ENCODE measurements around the gene KREMEN1.
A peak's percentile ranks its signal among the peaks of the same experiment; 100 is the strongest.

KREMEN1 gene

GRCh38 chr22:29150701-29151100 lies 77.9 kb downstream of the KREMEN1 start:
- Histone ChIP-seq H3K9me3 (ENCODE audit: control insufficient read depth, low read length) (no peaks in the 10 kb centered on the region), H3K4me3 (ENCODE audit: insufficient read depth, low read depth, low read length) (no peak overlapping the region), H3K27me3 (ENCODE audit: control insufficient read depth, insufficient read depth, low read length, poor library complexity, severe bottlenecking) (no peaks in the 10 kb centered on the region), H3K4me1 (ENCODE audit: control insufficient read depth, insufficient read depth, low read length) (peaks cover 45% of the 10 kb centered on the region), H3K27ac (ENCODE audit: insufficient read depth, low read depth, low read length, poor library complexity, severe bottlenecking) (no peak overlapping the region), H3K36me3 (ENCODE audit: control insufficient read depth, insufficient read depth, low read length) (no peaks in the 10 kb centered on the region)
- 93 to 94% methylated on average over 9 of the region's 9 CpGs for WGBS, 2 experiments

GRCh38 chr22:29151316-29151715 lies 78.5 kb downstream of the KREMEN1 start:
- 92 to 93% methylated on average over 7 of the region's 7 CpGs for WGBS, 2 experiments
- no peaks in the 10 kb centered on the region for H3K9me3 ChIP-seq (ENCODE audit: control insufficient read depth, low read length)
- peaks cover 42% of the 10 kb centered on the region for H3K4me1 ChIP-seq (ENCODE audit: control insufficient read depth, insufficient read depth, low read length)
- H3K36me3 ChIP-seq (ENCODE audit: control insufficient read depth, insufficient read depth, low read length) = no peaks in the 10 kb centered on the region
- H3K27ac ChIP-seq (ENCODE audit: insufficient read depth, low read depth, low read length, poor library complexity, severe bottlenecking) = no peak overlapping the region
- no peak overlapping the region for H3K4me3 ChIP-seq (ENCODE audit: insufficient read depth, low read depth, low read length)
- H3K27me3 ChIP-seq (ENCODE audit: control insufficient read depth, insufficient read depth, low read length, poor library complexity, severe bottlenecking) = no peaks in the 10 kb centered on the region

GRCh38 chr22:29152045-29152953 lies 79.5 kb downstream of the KREMEN1 start:
- H3K4me1 ChIP-seq (ENCODE audit: control insufficient read depth, insufficient read depth, low read length) = peaks cover 38% of the 10 kb centered on the region
- H3K4me3 ChIP-seq (ENCODE audit: insufficient read depth, low read depth, low read length) = no peak overlapping the region
- H3K9me3 ChIP-seq (ENCODE audit: control insufficient read depth, low read length) = no peaks in the 10 kb centered on the region
- WGBS, 2 experiments = 26% methylated on average over 13 of the region's 13 CpGs
- H3K27ac ChIP-seq (ENCODE audit: insufficient read depth, low read depth, low read length, poor library complexity, severe bottlenecking) = peak overlapping the region; percentile 75
- H3K36me3 ChIP-seq (ENCODE audit: control insufficient read depth, insufficient read depth, low read length) = no peaks in the 10 kb centered on the region
- no peaks in the 10 kb centered on the region for H3K27me3 ChIP-seq (ENCODE audit: control insufficient read depth, insufficient read depth, low read length, poor library complexity, severe bottlenecking)

- no peak overlapping the region for H3K4me3 ChIP-seq (ENCODE audit: insufficient read depth, low read depth, low read length)
- peaks cover 37% of the 10 kb centered on the region for H3K4me1 ChIP-seq (ENCODE audit: control insufficient read depth, insufficient read depth, low read length)
- H3K27ac ChIP-seq (ENCODE audit: insufficient read depth, low read depth, low read length, poor library complexity, severe bottlenecking) = no peak overlapping the region
- H3K36me3 ChIP-seq (ENCODE audit: control insufficient read depth, insufficient read depth, low read length) = no peaks in the 10 kb centered on the region
- H3K27me3 ChIP-seq (ENCODE audit: control insufficient read depth, insufficient read depth, low read length, poor library complexity, severe bottlenecking) = no peaks in the 10 kb centered on the region
- WGBS, 2 experiments = 87 to 89% methylated on average over 12 of the region's 12 CpGs
- no peaks in the 10 kb centered on the region for H3K9me3 ChIP-seq (ENCODE audit: control insufficient read depth, low read length)
These were observed 80.3 kb downstream of the KREMEN1 start for GRCh38 chr22:29152954-29153719.

- Histone ChIP-seq H3K4me1 (ENCODE audit: control insufficient read depth, insufficient read depth, low read length) (peaks cover 34% of the 10 kb centered on the region), H3K27me3 (ENCODE audit: control insufficient read depth, insufficient read depth, low read length, poor library complexity, severe bottlenecking) (no peaks in the 10 kb centered on the region), H3K4me3 (ENCODE audit: insufficient read depth, low read depth, low read length) (no peak overlapping the region), H3K27ac (ENCODE audit: insufficient read depth, low read depth, low read length, poor library complexity, severe bottlenecking) (no peak overlapping the region), H3K36me3 (ENCODE audit: control insufficient read depth, insufficient read depth, low read length) (no peaks in the 10 kb centered on the region), H3K9me3 (ENCODE audit: control insufficient read depth, low read length) (no peaks in the 10 kb centered on the region)
- 10 to 11% methylated on average over 21 of the region's 21 CpGs for WGBS, 2 experiments
These were observed 81.7 kb downstream of the KREMEN1 start for GRCh38 chr22:29154364-29155048.

GRCh38 chr22:29155966-29156365 lies 83.1 kb downstream of the KREMEN1 start:
- Histone ChIP-seq H3K4me1 (ENCODE audit: control insufficient read depth, insufficient read depth, low read length) (peaks cover 20% of the 10 kb centered on the region), H3K9me3 (ENCODE audit: control insufficient read depth, low read length) (no peaks in the 10 kb centered on the region), H3K36me3 (ENCODE audit: control insufficient read depth, insufficient read depth, low read length) (no peaks in the 10 kb centered on the region), H3K4me3 (ENCODE audit: insufficient read depth, low read depth, low read length) (no peak overlapping the region), H3K27me3 (ENCODE audit: control insufficient read depth, insufficient read depth, low read length, poor library complexity, severe bottlenecking) (no peaks in the 10 kb centered on the region), H3K27ac (ENCODE audit: insufficient read depth, low read depth, low read length, poor library complexity, severe bottlenecking) (no peak overlapping the region)
- 86 to 94% methylated on average over 1 of the region's 1 CpG for WGBS, 2 experiments

- 41 to 43% methylated on average over 9 of the region's 9 CpGs for WGBS, 2 experiments
- no peaks in the 10 kb centered on the region for H3K9me3 ChIP-seq (ENCODE audit: control insufficient read depth, low read length)
- H3K36me3 ChIP-seq (ENCODE audit: control insufficient read depth, insufficient read depth, low read length) = no peaks in the 10 kb centered on the region
- H3K27ac ChIP-seq (ENCODE audit: insufficient read depth, low read depth, low read length, poor library complexity, severe bottlenecking) = no peak overlapping the region
- no peak overlapping the region for H3K4me3 ChIP-seq (ENCODE audit: insufficient read depth, low read depth, low read length)
- H3K27me3 ChIP-seq (ENCODE audit: control insufficient read depth, insufficient read depth, low read length, poor library complexity, severe bottlenecking) = no peaks in the 10 kb centered on the region
- H3K4me1 ChIP-seq (ENCODE audit: control insufficient read depth, insufficient read depth, low read length) = peaks cover 16% of the 10 kb centered on the region
These were observed 83.7 kb downstream of the KREMEN1 start for GRCh38 chr22:29156507-29156906.

- no peaks in the 10 kb centered on the region for H3K9me3 ChIP-seq (ENCODE audit: control insufficient read depth, low read length)
- no peaks in the 10 kb centered on the region for H3K27me3 ChIP-seq (ENCODE audit: control insufficient read depth, insufficient read depth, low read length, poor library complexity, severe bottlenecking)
- 93 to 96% methylated on average over 11 of the region's 11 CpGs for WGBS, 2 experiments
- H3K36me3 ChIP-seq (ENCODE audit: control insufficient read depth, insufficient read depth, low read length) = no peaks in the 10 kb centered on the region
- peaks cover 4% of the 10 kb centered on the region for H3K4me1 ChIP-seq (ENCODE audit: control insufficient read depth, insufficient read depth, low read length)
- H3K4me3 ChIP-seq (ENCODE audit: insufficient read depth, low read depth, low read length) = no peak overlapping the region
- H3K27ac ChIP-seq (ENCODE audit: insufficient read depth, low read depth, low read length, poor library complexity, severe bottlenecking) = no peak overlapping the region
These were observed 85.1 kb downstream of the KREMEN1 start for GRCh38 chr22:29157759-29158535.

- H3K27me3 ChIP-seq (ENCODE audit: control insufficient read depth, insufficient read depth, low read length, poor library complexity, severe bottlenecking) = no peaks in the 10 kb centered on the region
- H3K36me3 ChIP-seq (ENCODE audit: control insufficient read depth, insufficient read depth, low read length) = no peaks in the 10 kb centered on the region
- no peaks in the 10 kb centered on the region for H3K9me3 ChIP-seq (ENCODE audit: control insufficient read depth, low read length)
- H3K4me1 ChIP-seq (ENCODE audit: control insufficient read depth, insufficient read depth, low read length) = peaks cover 2% of the 10 kb centered on the region
- 95 to 97% methylated on average over 5 of the region's 5 CpGs for WGBS, 2 experiments
- no peak overlapping the region for H3K4me3 ChIP-seq (ENCODE audit: insufficient read depth, low read depth, low read length)
- H3K27ac ChIP-seq (ENCODE audit: insufficient read depth, low read depth, low read length, poor library complexity, severe bottlenecking) = no peak overlapping the region
These were observed 85.7 kb downstream of the KREMEN1 start for GRCh38 chr22:29158546-29158945.

All from ectodermal cell (in vitro differentiated cells).